ENCODE data around the gene RBM5. TPM values are rescaled to one million over a fixed set of nuclear protein-coding genes. Genes with fewer than 3 reads are reported as not detected.

Gene RBM5
- total and polyA plus RNA-seq, 2 experiments from 2014 or later = 44.9 to 111 TPM

GRCh38 chr3:50120364-50121071, 31.8 kb downstream of the RBM5 start (continued):
- TF ChIP-seq NANOG (IDR thresholded peaks at IDR 0.05; ENCODE audit: borderline replicate concordance) = no peak
- TF ChIP-seq, protein P1, sequence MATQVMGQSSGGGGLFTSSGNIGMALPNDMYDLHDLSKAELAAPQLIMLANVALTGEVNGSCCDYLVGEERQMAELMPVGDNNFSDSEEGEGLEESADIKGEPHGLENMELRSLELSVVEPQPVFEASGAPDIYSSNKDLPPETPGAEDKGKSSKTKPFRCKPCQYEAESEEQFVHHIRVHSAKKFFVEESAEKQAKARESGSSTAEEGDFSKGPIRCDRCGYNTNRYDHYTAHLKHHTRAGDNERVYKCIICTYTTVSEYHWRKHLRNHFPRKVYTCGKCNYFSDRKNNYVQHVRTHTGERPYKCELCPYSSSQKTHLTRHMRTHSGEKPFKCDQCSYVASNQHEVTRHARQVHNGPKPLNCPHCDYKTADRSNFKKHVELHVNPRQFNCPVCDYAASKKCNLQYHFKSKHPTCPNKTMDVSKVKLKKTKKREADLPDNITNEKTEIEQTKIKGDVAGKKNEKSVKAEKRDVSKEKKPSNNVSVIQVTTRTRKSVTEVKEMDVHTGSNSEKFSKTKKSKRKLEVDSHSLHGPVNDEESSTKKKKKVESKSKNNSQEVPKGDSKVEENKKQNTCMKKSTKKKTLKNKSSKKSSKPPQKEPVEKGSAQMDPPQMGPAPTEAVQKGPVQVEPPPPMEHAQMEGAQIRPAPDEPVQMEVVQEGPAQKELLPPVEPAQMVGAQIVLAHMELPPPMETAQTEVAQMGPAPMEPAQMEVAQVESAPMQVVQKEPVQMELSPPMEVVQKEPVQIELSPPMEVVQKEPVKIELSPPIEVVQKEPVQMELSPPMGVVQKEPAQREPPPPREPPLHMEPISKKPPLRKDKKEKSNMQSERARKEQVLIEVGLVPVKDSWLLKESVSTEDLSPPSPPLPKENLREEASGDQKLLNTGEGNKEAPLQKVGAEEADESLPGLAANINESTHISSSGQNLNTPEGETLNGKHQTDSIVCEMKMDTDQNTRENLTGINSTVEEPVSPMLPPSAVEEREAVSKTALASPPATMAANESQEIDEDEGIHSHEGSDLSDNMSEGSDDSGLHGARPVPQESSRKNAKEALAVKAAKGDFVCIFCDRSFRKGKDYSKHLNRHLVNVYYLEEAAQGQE (IDR thresholded peaks at IDR 0.05; ENCODE audit: unreplicated experiment) = no peak
- TF ChIP-seq CREB1 (CRISPR knock-in tag; IDR thresholded peaks at IDR 0.05; ENCODE audit: low read depth) = no peak
- no peak for TF ChIP-seq JUNB (IDR thresholded peaks at IDR 0.05; ENCODE audit: unreplicated experiment)

GRCh38 chr3:50121072-50122032, 32.6 kb downstream of the RBM5 start:
- peak overlapping the region; percentile 32; the same call in 1 of the 2 replicates for H3K27ac ChIP-seq (ENCODE audit: low read depth)
- Mint-ChIP-seq H3K9me3 (no peaks in the 10 kb centered on the region), H3K4me1 (peaks cover 25% of the 10 kb centered on the region), H3K27me3 (ENCODE audit: insufficient read depth, low read depth, poor library complexity) (peaks cover 16% of the 10 kb centered on the region), H3K27ac (no peak overlapping the region), H3K36me3 (ENCODE audit: low read depth) (peaks cover 34% of the 10 kb centered on the region), H3K4me3 (no peak overlapping the region)
- DNase-seq (ENCODE audit: low spot score) (peak; percentile 88), ATAC-seq (peak; percentile 83)
- peaks cover 19% of the 10 kb centered on the region for H3K4me1 ChIP-seq (ENCODE audit: insufficient read depth)
- H3K4me2 ChIP-seq = no peak overlapping the region
- no peak overlapping the region for H2AFZ ChIP-seq
- no peaks in the 10 kb centered on the region for H3K27me3 ChIP-seq (ENCODE audit: insufficient read depth)
- no peak overlapping the region for H3K4me3 ChIP-seq
- no peaks in the 10 kb centered on the region; the same call in 1 of the 2 replicates for H3K9me2 ChIP-seq (ENCODE audit: insufficient read depth)
- no peaks in the 10 kb centered on the region for H3K79me2 ChIP-seq (replicated peaks; ENCODE audit: insufficient read depth)
- H3F3A ChIP-seq (replicated peaks; ENCODE audit: low read depth) = peaks cover 15% of the 10 kb centered on the region; the same call in 1 of the 2 replicates
- H4K20me1 ChIP-seq (replicated peaks; ENCODE audit: insufficient read depth) = peaks cover 6% of the 10 kb centered on the region; the same call in 1 of the 2 replicates
- H3K36me3 ChIP-seq (ENCODE audit: insufficient read depth) = peaks cover 24% of the 10 kb centered on the region
- TF ChIP-seq, protein P2, sequence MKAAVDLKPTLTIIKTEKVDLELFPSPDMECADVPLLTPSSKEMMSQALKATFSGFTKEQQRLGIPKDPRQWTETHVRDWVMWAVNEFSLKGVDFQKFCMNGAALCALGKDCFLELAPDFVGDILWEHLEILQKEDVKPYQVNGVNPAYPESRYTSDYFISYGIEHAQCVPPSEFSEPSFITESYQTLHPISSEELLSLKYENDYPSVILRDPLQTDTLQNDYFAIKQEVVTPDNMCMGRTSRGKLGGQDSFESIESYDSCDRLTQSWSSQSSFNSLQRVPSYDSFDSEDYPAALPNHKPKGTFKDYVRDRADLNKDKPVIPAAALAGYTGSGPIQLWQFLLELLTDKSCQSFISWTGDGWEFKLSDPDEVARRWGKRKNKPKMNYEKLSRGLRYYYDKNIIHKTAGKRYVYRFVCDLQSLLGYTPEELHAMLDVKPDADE (IDR thresholded peaks at IDR 0.05) = no peak
- no peak for TF ChIP-seq STAT1 (IDR thresholded peaks at IDR 0.05; ENCODE audit: unreplicated experiment)
- no peak for TF ChIP-seq ZNF331 (CRISPR knock-in tag; IDR thresholded peaks at IDR 0.05; ENCODE audit: low read depth)
- no peak for TF ChIP-seq EZH2 (IDR thresholded peaks at IDR 0.05; ENCODE audit: low read depth, unreplicated experiment)
- TF ChIP-seq, protein P1 (IDR thresholded peaks at IDR 0.05; ENCODE audit: unreplicated experiment) = no peak
- no peak for TF ChIP-seq CREB1 (CRISPR knock-in tag; IDR thresholded peaks at IDR 0.05; ENCODE audit: low read depth)
- TF ChIP-seq POLR2AphosphoS5 (IDR thresholded peaks at IDR 0.05; ENCODE audit: low read depth) = 0 out of 2 replicates have a peak, but pooled peaks have one; percentile 30
- TF ChIP-seq NANOG (IDR thresholded peaks at IDR 0.05; ENCODE audit: borderline replicate concordance) = no peak
